ENCODE data around the gene RANBP3. TPM values are rescaled to one million over a fixed set of nuclear protein-coding genes. Genes with fewer than 3 reads are reported as not detected.

The RANBP3 gene
- total and polyA plus RNA-seq, 2 experiments from 2014 or later, result 40.2 to 98.3 TPM

DNA sequence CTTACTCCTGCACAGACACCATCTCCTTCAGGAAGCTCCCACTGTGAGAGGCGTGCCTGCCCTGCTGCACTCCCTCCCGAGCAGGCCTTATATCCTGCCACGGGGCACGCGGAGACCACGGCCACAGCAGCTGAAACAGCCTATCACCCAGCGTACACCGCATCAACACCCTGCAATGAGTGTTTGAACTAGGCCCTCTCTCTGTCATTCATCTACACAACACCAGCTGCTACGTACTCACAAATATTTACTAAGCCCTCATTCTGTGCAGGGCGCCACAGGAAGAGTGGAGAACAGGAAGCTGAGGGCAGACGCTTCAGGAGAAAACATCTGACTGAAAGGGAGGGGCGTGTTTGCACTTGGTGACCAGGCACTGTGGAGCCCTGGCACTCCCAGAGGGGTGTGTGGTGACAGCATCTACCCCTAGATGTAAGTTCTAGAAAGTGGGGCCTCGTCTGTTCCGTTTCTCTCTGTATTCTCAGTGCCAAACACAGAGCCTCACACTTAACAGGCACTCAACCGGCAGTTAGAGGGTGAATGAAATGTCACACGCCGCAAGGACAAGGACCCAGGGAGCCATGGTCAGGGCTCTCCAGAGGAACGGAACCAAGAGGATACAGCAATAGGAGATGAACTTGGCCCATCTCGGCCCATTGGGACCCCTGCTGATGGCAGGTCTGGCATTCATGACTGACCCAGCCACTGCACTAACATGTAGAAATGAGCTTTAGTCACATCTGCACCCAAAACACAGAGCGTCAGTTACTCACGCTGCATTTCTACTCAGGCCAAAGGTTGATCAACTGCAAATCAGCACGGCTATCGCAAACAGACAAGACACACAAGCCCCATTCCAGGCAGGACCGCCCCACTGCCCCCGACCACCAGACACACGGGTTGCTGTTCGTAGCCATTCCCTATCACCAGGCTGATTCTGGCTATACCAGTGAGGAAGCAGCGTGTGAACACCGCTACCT, 15.7 kb downstream of the RANBP3 start:
- no peaks in the 10 kb centered on the region for H3K9me2 ChIP-seq (ENCODE audit: insufficient read depth)
- H3K27ac ChIP-seq (ENCODE audit: low read depth), result 0 out of 2 replicates have a peak overlapping the region, but pooled peaks have one; percentile 65
- no peaks in the 10 kb centered on the region; the same call in 2 of the 3 replicates for H3K36me3 Mint-ChIP-seq (ENCODE audit: low read depth)
- H3K9me3 Mint-ChIP-seq, result no peaks in the 10 kb centered on the region
- no peak overlapping the region for H2AFZ ChIP-seq
- H3K4me3 Mint-ChIP-seq, result no peak overlapping the region
- no peaks in the 10 kb centered on the region for H3K27me3 ChIP-seq (ENCODE audit: insufficient read depth)
- no peak; the same call in 2 of the 3 replicates for ATAC-seq
- H3K4me3 ChIP-seq, result no peak overlapping the region
- H4K20me1 ChIP-seq (replicated peaks; ENCODE audit: insufficient read depth), result peaks cover 82% of the 10 kb centered on the region
- peaks cover 73% of the 10 kb centered on the region for H3K4me1 Mint-ChIP-seq
- H3F3A ChIP-seq (replicated peaks; ENCODE audit: low read depth), result 0 out of 2 replicates have a peak, but pooled peaks cover 3% of the 10 kb centered on the region
- peak overlapping the region; percentile 49 for H3K4me2 ChIP-seq
- no peak for DNase-seq (ENCODE audit: low spot score)
- peaks cover 19% of the 10 kb centered on the region for H3K27me3 Mint-ChIP-seq (ENCODE audit: insufficient read depth, low read depth, poor library complexity)
- peaks cover 98% of the 10 kb centered on the region for H3K79me2 ChIP-seq (replicated peaks; ENCODE audit: insufficient read depth)
- peak overlapping the region; percentile 25 for H3K27ac Mint-ChIP-seq
- no peaks in the 10 kb centered on the region for H3K36me3 ChIP-seq (ENCODE audit: insufficient read depth)
- TF ChIP-seq EZH2phosphoT487 (IDR thresholded peaks at IDR 0.05; ENCODE audit: unreplicated experiment) (no peak), POLR2AphosphoS5 (IDR thresholded peaks at IDR 0.05; ENCODE audit: low read depth) (no peak), EZH2 (IDR thresholded peaks at IDR 0.05; ENCODE audit: low read depth, unreplicated experiment) (no peak), JUNB (IDR thresholded peaks at IDR 0.05; ENCODE audit: unreplicated experiment) (no peak), STAT1 (IDR thresholded peaks at IDR 0.05; ENCODE audit: unreplicated experiment) (no peak), ZNF331 (CRISPR knock-in tag; IDR thresholded peaks at IDR 0.05; ENCODE audit: low read depth) (no peak), CREB1 (CRISPR knock-in tag; IDR thresholded peaks at IDR 0.05; ENCODE audit: low read depth) (no peak), NANOG (IDR thresholded peaks at IDR 0.05; ENCODE audit: borderline replicate concordance) (no peak), ZNF114 (CRISPR knock-in tag; IDR thresholded peaks at IDR 0.05) (no peak)
- TF ChIP-seq, protein P1, sequence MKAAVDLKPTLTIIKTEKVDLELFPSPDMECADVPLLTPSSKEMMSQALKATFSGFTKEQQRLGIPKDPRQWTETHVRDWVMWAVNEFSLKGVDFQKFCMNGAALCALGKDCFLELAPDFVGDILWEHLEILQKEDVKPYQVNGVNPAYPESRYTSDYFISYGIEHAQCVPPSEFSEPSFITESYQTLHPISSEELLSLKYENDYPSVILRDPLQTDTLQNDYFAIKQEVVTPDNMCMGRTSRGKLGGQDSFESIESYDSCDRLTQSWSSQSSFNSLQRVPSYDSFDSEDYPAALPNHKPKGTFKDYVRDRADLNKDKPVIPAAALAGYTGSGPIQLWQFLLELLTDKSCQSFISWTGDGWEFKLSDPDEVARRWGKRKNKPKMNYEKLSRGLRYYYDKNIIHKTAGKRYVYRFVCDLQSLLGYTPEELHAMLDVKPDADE (IDR thresholded peaks at IDR 0.05), result no peak
- TF ChIP-seq, protein P2, sequence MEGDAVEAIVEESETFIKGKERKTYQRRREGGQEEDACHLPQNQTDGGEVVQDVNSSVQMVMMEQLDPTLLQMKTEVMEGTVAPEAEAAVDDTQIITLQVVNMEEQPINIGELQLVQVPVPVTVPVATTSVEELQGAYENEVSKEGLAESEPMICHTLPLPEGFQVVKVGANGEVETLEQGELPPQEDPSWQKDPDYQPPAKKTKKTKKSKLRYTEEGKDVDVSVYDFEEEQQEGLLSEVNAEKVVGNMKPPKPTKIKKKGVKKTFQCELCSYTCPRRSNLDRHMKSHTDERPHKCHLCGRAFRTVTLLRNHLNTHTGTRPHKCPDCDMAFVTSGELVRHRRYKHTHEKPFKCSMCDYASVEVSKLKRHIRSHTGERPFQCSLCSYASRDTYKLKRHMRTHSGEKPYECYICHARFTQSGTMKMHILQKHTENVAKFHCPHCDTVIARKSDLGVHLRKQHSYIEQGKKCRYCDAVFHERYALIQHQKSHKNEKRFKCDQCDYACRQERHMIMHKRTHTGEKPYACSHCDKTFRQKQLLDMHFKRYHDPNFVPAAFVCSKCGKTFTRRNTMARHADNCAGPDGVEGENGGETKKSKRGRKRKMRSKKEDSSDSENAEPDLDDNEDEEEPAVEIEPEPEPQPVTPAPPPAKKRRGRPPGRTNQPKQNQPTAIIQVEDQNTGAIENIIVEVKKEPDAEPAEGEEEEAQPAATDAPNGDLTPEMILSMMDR (conservative IDR thresholded peaks at IDR 0.05; ENCODE audit: low read depth in 2 of 2), result no peak
- TF ChIP-seq, protein P3, sequence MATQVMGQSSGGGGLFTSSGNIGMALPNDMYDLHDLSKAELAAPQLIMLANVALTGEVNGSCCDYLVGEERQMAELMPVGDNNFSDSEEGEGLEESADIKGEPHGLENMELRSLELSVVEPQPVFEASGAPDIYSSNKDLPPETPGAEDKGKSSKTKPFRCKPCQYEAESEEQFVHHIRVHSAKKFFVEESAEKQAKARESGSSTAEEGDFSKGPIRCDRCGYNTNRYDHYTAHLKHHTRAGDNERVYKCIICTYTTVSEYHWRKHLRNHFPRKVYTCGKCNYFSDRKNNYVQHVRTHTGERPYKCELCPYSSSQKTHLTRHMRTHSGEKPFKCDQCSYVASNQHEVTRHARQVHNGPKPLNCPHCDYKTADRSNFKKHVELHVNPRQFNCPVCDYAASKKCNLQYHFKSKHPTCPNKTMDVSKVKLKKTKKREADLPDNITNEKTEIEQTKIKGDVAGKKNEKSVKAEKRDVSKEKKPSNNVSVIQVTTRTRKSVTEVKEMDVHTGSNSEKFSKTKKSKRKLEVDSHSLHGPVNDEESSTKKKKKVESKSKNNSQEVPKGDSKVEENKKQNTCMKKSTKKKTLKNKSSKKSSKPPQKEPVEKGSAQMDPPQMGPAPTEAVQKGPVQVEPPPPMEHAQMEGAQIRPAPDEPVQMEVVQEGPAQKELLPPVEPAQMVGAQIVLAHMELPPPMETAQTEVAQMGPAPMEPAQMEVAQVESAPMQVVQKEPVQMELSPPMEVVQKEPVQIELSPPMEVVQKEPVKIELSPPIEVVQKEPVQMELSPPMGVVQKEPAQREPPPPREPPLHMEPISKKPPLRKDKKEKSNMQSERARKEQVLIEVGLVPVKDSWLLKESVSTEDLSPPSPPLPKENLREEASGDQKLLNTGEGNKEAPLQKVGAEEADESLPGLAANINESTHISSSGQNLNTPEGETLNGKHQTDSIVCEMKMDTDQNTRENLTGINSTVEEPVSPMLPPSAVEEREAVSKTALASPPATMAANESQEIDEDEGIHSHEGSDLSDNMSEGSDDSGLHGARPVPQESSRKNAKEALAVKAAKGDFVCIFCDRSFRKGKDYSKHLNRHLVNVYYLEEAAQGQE (IDR thresholded peaks at IDR 0.05; ENCODE audit: unreplicated experiment), result no peak
- TF ChIP-seq, protein P4, sequence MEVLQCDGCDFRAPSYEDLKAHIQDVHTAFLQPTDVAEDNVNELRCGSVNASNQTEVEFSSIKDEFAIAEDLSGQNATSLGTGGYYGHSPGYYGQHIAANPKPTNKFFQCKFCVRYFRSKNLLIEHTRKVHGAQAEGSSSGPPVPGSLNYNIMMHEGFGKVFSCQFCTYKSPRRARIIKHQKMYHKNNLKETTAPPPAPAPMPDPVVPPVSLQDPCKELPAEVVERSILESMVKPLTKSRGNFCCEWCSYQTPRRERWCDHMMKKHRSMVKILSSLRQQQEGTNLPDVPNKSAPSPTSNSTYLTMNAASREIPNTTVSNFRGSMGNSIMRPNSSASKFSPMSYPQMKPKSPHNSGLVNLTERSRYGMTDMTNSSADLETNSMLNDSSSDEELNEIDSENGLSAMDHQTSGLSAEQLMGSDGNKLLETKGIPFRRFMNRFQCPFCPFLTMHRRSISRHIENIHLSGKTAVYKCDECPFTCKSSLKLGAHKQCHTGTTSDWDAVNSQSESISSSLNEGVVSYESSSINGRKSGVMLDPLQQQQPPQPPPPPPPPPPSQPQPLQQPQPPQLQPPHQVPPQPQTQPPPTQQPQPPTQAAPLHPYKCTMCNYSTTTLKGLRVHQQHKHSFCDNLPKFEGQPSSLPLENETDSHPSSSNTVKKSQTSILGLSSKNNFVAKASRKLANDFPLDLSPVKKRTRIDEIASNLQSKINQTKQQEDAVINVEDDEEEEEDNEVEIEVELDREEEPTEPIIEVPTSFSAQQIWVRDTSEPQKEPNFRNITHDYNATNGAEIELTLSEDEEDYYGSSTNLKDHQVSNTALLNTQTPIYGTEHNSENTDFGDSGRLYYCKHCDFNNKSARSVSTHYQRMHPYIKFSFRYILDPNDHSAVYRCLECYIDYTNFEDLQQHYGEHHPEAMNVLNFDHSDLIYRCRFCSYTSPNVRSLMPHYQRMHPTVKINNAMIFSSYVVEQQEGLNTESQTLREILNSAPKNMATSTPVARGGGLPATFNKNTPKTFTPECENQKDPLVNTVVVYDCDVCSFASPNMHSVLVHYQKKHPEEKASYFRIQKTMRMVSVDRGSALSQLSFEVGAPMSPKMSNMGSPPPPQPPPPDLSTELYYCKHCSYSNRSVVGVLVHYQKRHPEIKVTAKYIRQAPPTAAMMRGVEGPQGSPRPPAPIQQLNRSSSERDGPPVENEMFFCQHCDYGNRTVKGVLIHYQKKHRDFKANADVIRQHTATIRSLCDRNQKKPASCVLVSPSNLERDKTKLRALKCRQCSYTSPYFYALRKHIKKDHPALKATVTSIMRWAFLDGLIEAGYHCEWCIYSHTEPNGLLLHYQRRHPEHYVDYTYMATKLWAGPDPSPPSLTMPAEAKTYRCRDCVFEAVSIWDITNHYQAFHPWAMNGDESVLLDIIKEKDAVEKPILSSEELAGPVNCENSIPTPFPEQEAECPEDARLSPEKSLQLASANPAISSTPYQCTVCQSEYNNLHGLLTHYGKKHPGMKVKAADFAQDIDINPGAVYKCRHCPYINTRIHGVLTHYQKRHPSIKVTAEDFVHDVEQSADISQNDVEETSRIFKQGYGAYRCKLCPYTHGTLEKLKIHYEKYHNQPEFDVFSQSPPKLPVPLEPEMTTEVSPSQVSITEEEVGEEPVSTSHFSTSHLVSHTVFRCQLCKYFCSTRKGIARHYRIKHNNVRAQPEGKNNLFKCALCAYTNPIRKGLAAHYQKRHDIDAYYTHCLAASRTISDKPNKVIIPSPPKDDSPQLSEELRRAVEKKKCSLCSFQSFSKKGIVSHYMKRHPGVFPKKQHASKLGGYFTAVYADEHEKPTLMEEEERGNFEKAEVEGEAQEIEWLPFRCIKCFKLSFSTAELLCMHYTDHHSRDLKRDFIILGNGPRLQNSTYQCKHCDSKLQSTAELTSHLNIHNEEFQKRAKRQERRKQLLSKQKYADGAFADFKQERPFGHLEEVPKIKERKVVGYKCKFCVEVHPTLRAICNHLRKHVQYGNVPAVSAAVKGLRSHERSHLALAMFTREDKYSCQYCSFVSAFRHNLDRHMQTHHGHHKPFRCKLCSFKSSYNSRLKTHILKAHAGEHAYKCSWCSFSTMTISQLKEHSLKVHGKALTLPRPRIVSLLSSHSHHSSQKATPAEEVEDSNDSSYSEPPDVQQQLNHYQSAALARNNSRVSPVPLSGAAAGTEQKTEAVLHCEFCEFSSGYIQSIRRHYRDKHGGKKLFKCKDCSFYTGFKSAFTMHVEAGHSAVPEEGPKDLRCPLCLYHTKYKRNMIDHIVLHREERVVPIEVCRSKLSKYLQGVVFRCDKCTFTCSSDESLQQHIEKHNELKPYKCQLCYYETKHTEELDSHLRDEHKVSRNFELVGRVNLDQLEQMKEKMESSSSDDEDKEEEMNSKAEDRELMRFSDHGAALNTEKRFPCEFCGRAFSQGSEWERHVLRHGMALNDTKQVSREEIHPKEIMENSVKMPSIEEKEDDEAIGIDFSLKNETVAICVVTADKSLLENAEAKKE (CRISPR knock-in tag; IDR thresholded peaks at IDR 0.05), result no peak
- peaks cover 31% of the 10 kb centered on the region for H3K4me1 ChIP-seq (ENCODE audit: insufficient read depth)
